Nucleus accumbens (tissue), 56 donors: ENCODE data around the gene CRMP1.

ENCODE experiments used
- DNase-seq, 56 donors: peaks; one replicate each; lab custom pipeline; 2025; lab: John Stamatoyannopoulos, UW

The CRMP1 gene

GRCh38 chr4:5780831-5781480 lies 111.9 kb downstream of the CRMP1 start:
- no peak for DNase-seq

- no peak for DNase-seq
These were observed 116.4 kb downstream of the CRMP1 start for GRCh38 chr4:5776510-5776909.

- DNase-seq, result no peak
These were observed 118.4 kb downstream of the CRMP1 start for GRCh38 chr4:5774416-5775036.

- no peak for DNase-seq
These were observed 119.7 kb downstream of the CRMP1 start for GRCh38 chr4:5773271-5773555.

- DNase-seq, result no peak
These were observed 120.2 kb downstream of the CRMP1 start for GRCh38 chr4:5772528-5773270.
